Activated CD8-positive, alpha-beta memory T cell treated with anti-CD3 and anti-CD28 coated beads for 4 hours (primary cell): ENCODE results near the gene BRD7.

Experiments used
- DNase-seq, 2 donors: peaks; one replicate each; pipeline ENCODE4 v3.0.0-alpha.2; 2020; ENCODE audit warnings: low read depth in 2 of 2

The BRD7 gene

DNA sequence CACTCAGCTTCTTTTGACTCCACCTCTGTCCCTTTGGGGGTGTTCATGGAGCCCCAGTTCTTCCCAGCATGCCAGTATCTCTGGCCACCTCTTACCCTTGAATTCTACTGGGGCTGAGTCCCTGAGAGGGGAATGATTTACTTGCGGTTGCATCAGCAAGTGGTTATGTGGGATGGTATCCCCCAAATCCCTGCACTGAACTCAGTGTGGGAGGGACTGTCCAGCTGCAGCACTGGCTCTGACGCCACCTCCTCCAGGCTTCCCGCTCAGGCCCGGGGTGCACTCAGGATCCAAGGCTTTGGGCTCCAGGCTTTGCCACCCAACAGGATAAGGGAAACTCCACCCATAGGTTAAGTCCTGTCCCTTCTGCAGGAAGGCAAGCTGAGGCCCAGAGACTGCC, 21.1 kb upstream of the BRD7 start:
- DNase-seq = no peak

DNA sequence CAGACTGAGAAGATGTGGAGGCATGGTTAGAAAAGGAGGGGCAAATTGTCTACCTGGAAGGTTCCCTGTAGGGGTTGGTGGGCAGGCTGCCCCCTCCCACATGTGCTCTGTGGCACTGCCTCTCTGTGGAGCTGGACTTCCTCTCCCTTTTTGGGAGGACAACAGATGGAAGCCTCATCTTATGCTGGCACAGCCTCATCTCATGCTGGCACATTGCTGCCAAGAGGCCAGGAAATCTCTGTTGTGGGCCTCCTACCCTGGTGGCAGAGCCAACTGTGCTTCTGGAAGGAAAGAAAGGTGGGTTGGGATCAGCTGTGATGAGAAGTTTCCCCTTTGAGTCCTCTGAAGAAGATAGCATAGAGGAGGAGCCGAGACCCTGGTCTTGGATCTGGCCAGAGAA, 19.7 kb upstream of the BRD7 start:
- no peak for DNase-seq

DNA sequence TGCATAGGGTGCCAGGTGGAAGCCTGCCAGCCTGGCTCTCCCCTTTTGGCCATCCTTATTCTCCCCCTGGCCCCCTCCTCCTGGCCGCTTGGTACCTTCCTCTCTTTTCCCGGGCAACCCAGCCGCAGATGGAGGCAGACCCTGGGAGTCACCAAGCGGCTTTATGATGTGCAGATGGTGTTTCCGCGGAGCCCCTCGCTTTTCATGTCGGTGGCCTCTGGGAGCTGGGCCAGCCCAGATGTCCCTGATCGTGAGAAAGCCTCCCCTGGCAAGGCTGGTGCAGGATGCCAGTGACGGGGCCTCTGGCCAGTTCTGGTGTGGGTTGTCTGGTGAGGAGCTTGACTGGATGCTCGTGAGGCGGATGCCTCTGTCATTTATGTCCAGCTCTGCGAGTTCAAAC, 18.0 kb upstream of the BRD7 start:
- no peak for DNase-seq

DNA sequence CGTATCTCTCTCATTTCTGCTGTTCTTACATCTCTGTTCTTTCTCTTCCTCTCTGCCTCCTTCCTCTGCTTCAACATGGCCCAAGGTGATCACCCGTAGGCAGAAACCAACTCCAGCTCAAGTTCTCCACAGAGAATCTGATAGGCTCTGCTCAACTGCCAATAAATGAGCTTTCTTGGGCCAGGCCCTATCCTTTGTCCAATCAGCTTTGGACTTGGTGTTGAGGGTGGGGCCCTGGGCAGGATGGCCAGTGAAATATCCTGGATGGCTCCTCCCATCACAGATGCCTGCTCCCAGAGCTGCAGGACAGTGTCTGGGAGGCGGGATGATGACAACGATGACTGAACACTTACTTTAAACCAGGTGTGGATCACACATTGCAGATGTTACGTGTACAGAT, 17.4 kb upstream of the BRD7 start:
- no peak for DNase-seq

DNA sequence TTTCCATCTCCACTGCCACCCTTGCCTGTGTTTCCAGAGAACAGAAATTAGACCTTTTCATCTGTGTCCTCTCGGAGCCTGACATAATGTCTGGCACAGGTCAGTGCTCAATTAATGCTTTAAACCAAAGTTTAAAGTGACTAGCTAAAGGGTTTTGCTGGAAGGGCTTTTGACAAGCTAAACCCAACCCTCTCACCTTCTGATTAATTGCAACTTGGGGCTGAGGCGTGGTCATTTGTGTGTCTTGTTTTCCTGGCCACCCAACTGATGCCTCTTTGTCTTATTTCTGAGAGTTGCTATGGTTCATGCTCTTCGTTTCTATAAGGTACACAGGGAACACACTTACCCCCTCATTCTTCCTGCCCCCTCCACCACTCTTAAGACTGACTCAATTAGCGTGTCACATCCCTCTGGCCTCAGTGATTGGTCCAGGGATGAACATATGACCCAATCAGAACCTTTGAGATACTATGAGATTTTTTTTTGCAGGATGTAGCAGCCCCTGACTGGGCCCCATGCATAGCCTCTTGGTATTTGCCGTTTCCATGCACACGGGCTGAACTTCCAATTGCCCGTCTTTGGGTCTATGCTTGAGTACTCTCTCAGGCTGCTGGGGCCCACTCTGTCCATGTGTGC, 15.8 kb upstream of the BRD7 start:
- DNase-seq = no peak

DNA sequence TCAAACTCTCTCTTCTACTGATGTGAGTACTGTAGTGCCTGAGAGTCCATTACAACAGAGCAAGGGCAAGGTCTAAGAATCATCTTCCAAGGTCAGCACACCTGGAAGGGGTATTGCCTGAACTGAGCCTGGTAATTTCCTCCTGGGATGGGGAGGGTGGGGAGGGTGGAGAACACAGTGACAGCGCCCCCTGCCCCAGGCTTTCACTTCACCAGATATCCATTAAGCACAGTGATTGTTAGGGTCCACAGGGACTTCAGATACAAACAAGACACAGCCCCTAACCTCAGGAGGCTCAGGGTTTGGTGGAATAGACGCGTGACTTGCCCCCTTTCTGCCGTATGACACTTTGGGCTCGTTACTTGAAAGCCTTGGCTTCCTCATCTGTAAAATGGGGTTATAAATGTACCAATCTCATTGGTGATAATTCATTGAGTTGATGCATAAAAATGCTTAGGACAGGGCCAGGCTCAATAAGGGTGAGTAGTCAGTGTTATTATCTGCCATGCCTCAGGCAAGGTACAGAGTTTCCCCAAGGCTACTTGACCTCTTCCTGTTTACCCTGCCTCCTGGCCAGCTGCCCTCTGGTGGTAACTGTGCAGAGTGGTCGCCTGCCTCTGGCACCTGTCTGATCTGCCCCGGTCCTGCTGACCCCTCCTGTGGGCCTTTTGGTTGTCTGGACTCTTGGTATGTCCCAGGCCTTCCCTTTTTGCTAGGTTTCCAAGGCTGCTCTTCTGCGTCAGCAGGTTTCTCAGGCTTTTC, 13.1 kb upstream of the BRD7 start:
- no peak for DNase-seq

DNA sequence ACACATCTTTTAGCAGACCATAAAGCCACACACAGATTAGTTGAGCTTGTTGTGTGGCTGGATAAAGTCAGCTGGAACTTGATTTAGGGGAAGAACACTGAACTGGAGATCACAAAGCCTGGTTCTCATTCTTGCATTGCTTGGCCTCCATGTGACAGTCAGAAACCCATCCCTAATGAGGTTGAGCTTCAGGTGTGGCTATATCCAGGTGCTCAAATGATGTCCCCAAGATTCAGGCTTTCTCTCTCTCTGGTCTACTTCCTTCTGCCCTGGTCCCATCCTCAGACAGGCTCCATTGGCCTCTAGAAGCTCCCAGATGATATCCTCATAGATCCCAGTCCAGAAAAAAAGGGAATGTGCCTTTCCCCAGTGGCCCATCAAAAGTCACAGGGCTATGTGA, 9.6 kb upstream of the BRD7 start:
- no peak for DNase-seq

DNA sequence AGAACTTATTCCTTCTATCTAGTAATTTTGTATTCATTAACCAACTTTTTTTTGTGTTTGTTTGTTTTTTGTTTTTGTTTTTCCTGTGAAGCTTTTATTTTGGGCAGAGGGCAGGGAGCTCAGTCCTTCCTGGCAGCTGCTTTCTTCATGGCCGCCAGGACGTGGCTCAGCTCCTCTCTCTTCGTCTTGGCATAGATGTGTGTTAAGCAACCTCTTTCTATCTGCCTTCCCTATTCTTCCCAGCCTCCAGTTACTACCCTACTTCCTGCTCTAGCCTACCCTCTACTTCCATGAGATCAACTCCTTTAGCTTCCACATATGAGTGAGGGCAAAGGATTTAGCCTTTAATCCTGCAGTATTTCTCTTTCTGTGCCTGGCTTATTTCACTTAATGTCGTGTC, 8.2 kb upstream of the BRD7 start:
- no peak for DNase-seq

DNA sequence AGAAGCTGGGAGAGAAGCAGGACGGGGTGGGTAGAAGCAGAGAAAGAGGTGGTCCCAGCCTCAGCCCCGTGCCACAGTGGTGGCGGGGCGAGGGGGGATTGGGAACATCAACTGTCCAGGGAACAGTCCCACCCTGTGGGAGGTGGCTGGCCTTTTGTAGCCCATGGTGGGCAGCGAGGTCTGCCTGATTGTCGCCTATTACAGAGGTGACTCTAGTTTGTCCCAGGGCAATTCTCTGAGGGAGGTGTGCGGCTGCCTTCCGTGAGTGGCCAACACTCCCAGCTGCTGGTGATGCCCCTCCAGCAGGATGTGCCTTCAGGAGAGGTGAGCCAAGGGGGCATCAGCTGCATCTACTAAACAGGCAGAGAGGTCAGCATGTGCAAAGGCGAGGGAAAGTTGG, 5.0 kb upstream of the BRD7 start:
- DNase-seq = no peak

DNA sequence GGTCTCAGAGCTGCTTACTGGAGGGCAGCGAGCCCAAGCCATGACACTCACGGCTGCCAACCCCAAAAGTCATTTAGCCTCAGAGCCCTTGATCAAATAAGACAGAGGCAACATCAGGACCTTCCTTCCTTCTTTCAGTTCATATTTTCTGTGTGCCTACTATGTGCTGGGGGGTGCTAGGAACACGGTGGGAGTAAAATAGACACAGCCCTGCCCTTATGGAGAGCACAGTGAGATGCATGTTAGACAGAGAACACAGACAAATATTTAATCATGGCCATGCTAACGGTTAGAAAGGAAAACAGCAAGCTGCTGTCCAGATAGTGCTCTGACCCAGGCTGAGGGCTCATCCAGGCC, 4.5 kb upstream of the BRD7 start:
- no peak for DNase-seq

DNA sequence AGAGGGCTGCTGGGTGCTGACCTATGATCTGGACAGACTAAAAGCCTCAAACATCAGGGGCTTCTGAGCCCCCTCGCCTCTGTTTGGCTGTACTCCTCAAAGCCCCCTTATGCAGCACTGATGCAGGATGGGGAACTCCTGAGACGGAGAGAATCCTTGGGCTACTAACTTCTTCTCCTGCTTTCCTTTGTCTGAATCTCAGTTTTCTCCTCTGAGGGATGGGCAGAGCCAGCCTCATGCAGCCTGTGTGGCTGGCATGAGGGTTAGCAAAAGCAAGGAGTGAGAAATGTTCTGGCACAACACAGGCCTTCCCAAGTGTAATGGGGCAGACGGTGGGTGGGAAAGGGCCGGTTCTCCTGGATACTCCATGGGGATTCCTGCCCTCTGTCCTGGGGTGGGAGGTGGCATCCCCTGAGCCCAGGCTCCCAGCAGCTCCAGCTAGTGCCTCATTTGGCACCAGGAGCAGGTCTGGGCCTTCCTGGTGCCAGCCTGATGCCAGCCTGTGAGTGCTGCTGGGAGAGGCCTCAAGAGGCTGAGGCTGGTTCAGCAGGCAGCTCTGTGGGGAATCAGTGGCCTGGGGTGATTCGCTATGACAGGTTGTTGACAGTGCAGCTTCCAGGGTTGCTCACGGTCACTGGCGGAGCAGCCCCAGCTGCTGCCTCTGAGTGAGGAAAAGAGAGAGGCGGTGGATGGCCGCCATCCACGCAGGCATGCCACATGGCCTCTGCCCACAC, 4.0 kb upstream of the BRD7 start:
- DNase-seq = no peak

DNA sequence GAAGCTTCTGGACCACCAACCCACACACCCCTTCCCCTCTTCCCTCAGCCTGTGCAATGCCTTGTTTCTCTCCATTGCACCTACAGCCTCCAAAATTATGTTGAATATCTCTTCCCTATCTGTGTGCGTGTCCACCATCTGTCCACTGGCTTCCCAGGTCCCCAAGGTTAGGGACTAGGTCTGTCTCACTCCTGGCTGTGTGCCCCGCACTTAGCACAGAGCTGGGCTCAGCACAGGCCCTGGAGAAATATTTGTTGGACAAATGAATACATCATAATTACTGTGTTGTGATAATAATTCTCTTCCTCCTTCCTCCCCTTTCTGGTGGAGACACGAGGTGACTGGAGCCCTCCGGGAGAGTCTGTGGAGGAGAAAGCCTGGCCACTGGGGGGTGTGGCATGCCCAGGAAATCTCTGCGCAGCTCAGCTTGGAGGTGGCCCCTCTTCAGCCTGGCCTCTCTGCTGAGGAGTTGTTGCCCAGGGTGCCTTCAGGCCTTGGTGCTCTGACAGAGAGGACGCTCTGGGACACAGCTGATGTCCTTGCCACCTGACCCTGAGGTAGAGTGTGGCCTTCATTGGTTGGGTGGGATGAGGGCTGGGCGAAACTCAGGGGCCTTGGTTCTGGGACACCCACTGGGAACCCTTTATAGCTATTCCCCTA, 3.3 kb upstream of the BRD7 start:
- DNase-seq = no peak

DNA sequence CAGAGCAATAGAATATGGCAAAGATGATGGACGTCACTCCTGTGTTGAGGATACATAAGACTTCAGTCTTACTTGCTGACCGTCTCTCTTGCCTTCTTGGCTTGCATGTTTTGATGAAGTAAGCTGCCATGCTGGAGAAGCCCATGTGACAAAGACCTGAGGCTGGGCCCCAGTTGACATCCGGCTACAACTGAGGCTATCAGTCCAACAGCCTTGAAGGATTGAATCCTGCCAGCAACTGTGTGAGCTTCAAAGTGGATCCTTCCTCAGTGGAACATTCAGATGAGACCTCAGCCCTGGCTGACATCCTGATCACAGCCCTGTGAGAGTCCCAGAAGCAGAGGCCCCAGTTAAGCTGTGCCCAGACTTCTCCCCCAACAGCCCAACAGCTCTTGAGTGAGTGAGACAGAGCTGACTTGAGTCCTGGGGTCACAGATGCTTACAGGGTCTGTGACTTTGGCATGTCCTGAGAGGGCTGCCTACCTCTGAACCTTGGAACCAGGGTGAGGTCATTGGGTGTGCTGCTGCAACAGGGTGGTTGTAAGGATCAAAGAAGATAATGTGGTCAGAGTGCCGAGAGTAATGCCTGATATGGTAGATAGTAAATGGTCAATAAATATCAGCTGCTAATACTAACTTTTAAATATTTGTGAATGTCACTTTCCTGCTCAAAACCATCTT, 2.4 kb upstream of the BRD7 start:
- no peak for DNase-seq

DNA sequence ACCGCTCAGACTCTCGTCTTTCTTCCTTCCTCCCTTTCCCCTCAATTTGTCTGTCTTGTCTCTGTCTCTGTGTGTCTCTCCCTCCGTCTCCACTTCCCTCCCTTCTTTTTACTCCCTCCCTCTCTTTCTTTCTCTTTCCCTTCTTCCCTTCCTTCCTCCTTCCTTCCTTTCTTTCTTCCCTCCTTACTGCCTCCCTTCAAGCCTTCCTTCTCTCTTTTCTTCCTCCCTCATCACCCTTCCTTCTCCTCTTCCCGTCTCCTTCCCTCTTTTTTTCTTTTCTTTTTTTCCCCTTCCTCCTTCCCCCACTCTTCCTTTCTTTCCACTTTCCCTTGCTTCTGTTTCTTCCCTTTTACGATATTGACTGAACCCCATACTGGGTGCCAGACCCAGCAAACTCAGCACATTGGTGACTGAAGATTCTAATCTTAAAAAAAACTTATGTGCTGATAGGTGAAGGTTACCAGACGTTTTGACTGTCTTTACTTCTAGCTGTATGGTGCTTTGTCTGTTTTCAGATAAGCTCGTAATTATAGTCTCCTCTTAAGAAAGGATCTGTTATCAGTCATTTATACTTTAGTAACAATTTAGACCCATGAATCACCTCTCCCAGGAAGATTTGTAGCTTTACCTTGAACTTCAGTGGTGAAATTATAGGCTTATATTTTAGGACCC, 481 bp upstream of the BRD7 start:
- no peak for DNase-seq

DNA sequence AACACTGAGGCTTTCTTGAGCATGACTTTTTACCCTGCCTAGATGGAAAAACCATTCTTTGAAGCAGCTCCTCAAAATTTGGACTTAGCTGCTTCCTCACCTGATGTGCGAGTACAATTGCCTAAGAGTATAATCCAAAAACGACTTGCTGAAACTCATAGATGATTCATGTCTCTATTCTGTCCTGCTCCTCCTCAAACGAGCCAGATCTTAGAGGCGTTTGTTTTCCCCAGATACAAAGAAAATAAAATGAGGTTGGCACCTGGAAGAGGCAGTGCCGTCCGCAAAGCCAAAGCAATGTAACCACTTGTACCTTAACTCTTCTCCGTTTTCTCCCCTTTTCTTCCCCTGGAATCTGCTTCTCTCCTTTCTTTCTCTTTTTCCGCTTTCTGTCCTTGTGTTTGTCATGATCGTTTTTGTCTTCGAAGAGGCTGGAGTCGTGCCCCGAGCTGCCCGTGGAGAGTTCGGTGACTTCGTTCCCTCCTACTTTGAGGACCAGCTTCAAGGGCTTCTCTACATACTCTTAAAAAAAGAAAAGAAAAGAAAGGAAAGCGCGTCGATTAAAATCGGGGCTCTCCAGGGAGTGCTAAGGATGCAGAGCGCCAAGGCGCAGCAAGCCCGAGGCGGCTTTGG, 895 bp downstream of the BRD7 start:
- DNase-seq = no peak

DNA sequence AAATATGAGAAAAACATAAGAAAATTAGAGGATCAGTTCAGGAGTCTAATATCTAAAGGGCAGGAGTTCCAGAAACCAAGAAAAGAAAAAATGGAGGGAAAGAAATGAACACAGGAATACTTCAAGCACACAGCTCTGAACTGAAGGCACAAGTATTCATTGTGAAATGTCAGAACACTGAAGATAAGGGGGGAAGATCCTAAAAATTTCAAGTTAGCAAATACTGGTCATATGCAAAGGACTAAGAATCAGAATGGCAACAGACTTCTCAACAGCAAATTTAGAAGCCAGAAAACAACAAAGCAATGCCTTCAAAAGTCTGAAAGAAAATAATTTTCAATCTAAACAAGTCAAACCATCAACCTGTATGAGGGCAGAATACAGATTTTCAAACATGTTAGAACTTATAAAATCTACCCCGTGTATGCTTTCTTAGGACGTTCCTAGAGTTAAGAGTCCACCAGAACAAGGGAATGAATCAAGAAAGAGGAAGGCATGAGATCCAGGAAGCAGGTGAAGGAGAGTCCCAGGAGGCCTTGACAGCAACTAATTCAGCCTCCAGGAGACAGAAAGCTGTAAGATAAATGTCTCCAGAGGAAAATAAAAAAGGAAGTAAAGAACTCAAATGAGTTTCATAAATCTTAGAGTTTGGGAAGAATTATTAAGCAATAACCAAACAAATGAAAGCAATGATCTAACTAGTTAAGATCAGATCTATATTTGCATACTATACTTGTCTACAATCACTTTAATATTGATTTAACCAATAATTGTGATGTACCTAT, 2.8 kb downstream of the BRD7 start:
- DNase-seq = no peak

DNA sequence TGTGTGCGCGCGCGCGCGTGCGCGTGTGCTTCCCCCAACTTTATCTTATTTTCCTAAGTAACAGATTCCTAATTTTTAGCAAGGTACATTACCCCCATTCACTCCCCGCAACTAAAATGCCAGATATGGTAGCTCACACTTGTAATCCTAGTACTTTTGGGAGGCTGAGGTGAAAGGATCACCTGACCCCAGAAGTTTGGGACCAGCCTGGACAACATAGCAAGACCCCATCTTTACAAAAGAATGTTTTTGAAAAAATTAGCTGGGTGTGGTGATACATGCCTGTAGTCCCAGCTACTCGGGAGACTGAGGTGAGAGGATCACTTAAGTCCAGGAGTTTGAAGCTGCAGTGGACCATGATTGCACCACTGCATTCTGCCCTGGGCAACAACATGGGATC, 5.1 kb downstream of the BRD7 start:
- no peak for DNase-seq

DNA sequence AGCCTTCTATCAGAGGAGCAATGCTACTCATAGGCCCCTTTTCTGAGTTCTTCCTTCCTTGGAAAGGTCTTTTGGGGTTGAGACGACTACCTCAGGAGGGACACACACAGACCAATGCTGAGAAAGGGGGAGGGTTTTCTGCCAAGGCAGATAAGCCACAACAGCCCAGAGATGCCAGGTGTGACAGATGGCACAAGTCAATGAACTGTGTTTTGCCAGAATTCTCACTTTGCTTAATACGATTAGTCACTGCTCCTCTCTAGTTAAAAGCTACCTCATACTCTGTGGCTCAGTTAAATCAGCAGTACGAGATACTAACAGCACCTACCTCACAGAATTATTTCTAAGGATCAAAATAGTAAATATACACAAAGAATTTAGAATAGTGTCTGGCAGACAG, 8.0 kb downstream of the BRD7 start:
- no peak for DNase-seq

DNA sequence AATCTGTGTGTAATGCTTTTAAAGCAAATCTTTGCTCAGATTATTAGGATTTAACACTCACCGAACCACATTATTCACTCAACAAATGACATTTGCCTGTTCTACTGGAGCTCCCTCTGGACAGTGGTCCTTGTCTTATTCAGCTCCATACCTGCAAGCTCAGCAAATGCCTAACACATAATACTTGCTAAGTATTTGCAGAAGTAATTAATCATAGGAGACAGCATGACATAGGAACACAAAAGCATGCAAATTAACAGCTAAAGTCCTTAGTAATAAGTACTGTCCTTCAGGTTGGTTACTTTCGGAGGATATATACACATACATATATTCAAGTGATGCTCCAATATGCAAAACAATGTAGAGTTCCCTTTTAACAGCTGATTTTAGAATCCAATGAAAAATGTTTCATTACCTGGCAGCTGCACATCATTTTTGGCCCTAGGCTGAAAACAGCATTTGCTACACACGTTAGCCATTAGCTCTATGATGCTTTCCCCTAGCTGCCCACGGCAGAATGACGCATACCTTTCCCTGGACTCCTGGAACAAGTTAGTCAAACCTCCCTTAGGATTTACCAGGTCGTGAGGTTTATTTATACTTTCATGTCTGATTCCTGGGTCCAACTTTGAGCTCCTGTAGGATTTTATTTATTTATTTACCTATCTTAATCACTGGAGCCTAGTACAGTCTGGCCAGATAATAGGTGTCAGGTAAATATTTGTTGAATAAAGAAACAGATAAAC, 8.6 kb downstream of the BRD7 start:
- no peak for DNase-seq

DNA sequence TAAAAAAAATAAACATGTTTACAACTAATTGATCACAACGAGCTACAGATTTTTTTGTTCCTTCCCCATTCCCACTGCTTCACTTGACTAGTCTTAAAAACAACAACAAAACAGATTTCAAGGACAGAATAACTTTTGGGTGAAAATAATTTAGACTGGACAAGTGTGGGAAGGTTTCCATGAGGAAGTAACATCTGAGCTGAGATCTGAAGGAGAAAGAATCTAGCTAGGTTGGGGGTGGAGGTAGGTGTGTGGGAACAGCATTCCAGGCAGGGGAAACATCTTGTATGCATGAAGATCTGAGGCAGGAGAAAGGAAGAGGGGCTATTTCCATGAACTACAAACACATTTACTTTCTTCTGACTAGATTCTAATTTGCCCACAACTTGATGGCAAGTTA, 9.2 kb downstream of the BRD7 start:
- no peak for DNase-seq
